Measurements from ENCODE around the gene BAIAP2.

DNA sequence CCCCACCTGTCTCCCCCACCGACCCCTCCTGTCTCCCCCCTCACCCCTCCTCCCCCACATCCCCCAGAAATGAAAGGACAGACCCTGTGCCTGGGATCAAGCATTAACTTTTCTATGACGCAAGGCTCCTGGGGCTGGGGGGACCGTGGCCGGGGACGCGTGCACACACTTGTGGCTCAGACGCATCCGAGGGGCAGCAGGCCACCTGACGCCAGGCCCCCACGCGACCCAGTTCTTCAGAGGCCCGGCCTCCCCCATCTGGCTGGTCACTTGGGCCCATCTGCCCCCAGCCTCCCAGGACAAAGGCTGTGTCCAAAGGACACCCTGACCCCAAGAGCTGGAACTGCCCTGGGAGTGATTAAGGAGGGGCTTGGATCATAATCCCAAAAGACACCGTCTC is 116.3 kb downstream of the BAIAP2 start:
- TF ChIP-seq, protein P1, sequence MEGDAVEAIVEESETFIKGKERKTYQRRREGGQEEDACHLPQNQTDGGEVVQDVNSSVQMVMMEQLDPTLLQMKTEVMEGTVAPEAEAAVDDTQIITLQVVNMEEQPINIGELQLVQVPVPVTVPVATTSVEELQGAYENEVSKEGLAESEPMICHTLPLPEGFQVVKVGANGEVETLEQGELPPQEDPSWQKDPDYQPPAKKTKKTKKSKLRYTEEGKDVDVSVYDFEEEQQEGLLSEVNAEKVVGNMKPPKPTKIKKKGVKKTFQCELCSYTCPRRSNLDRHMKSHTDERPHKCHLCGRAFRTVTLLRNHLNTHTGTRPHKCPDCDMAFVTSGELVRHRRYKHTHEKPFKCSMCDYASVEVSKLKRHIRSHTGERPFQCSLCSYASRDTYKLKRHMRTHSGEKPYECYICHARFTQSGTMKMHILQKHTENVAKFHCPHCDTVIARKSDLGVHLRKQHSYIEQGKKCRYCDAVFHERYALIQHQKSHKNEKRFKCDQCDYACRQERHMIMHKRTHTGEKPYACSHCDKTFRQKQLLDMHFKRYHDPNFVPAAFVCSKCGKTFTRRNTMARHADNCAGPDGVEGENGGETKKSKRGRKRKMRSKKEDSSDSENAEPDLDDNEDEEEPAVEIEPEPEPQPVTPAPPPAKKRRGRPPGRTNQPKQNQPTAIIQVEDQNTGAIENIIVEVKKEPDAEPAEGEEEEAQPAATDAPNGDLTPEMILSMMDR (IDR thresholded peaks at IDR 0.05; ENCODE audit: poor library complexity): no peak
- TF ChIP-seq EZH2 (IDR thresholded peaks at IDR 0.05; ENCODE audit: borderline replicate concordance) (no peak), EZH2phosphoT487 (IDR thresholded peaks at IDR 0.05; ENCODE audit: low read depth, severe bottlenecking, unreplicated experiment) (no peak)

Data from hepatocyte (in vitro differentiated cells).